ENCODE results near the gene HBP1. TPM values are rescaled to one million over a fixed set of nuclear protein-coding genes. Genes with fewer than 3 reads are reported as not detected.

Gene HBP1
- total and polyA plus RNA-seq, 2 of the 8 experiments (the other 6 are each of a cell fraction or from before 2014, with no cell fraction given): 28.9 to 29.2 TPM

GRCh38 chr7:107187774-107188173 lies 19.0 kb downstream of the HBP1 start (continued):
- TF ChIP-seq ATF2 (IDR thresholded peaks at IDR 0.05; ENCODE audit: low read length): no peak
- TF ChIP-seq SIRT6 (IDR thresholded peaks at IDR 0.05; ENCODE audit: low read length): no peak
- TF ChIP-seq POLR2AphosphoS5 (IDR thresholded peaks at IDR 0.05; ENCODE audit: low read depth, low read length): no peak
- no peak for TF ChIP-seq CBX5 (IDR thresholded peaks at IDR 0.05; ENCODE audit: low read depth, low read length)
- no peak for TF ChIP-seq TAF1 (IDR thresholded peaks at IDR 0.05; ENCODE audit: low read depth, low read length)
- no peak for TF ChIP-seq POLR2A (IDR thresholded peaks at IDR 0.05; ENCODE audit: control extremely low read depth in 1 of 2, low read depth in 2 of 2, low read length in 2 of 2)
- TF ChIP-seq NRF1 (IDR thresholded peaks at IDR 0.05; ENCODE audit: low read depth, low read length): no peak
- TF ChIP-seq CTBP2 (IDR thresholded peaks at IDR 0.05; ENCODE audit: borderline replicate concordance, insufficient read depth, insufficient read length, low read length): no peak

Data from H1 (cell line).